T-helper 22 cell (primary cell): ENCODE measurements around the gene NMNAT1.
"Not testable (repeated sequence)": the region's sequence is repeated elsewhere in the genome, so short reads cannot be mapped to it uniquely, and the experiment has no call there.

ENCODE experiments used
- DNase-seq: peaks from one replicate; pipeline ENCODE4 v3.0.0-alpha.2; 2020; ENCODE audit warnings: low read depth

The NMNAT1 gene

GRCh38 chr1:9920606-9921005 lies 22.7 kb upstream of the NMNAT1 start:
- DNase-seq, result no peak

GRCh38 chr1:9922342-9922741 lies 20.9 kb upstream of the NMNAT1 start:
- no peak for DNase-seq

GRCh38 chr1:9927259-9927658 lies 16.0 kb upstream of the NMNAT1 start:
- DNase-seq, result no peak

- no peak for DNase-seq
These were observed 13.6 kb upstream of the NMNAT1 start for GRCh38 chr1:9929431-9930385.

- no peak for DNase-seq
These were observed 806 bp upstream of the NMNAT1 start for GRCh38 chr1:9942399-9942938.

- no peak for DNase-seq
These were observed 3.0 kb downstream of the NMNAT1 start for GRCh38 chr1:9946315-9946714.

- DNase-seq, result no peak
These were observed 14.5 kb downstream of the NMNAT1 start for GRCh38 chr1:9957726-9958125.

- DNase-seq, result no peak
These were observed 16.7 kb downstream of the NMNAT1 start for GRCh38 chr1:9960011-9960410.

GRCh38 chr1:9960706-9961562 lies 17.7 kb downstream of the NMNAT1 start:
- DNase-seq, result no peak

GRCh38 chr1:9984253-9984652 lies 41.0 kb downstream of the NMNAT1 start:
- DNase-seq, result no peak

GRCh38 chr1:9985001-9985400 lies 41.7 kb downstream of the NMNAT1 start:
- DNase-seq, result no peak

- no peak for DNase-seq
These were observed 46.5 kb downstream of the NMNAT1 start for GRCh38 chr1:9989773-9990172.

- DNase-seq, result no peak
These were observed 47.7 kb downstream of the NMNAT1 start for GRCh38 chr1:9990944-9991343.

- no peak for DNase-seq
These were observed 49.6 kb downstream of the NMNAT1 start for GRCh38 chr1:9992910-9993309.

GRCh38 chr1:9993561-9994075 lies 50.3 kb downstream of the NMNAT1 start:
- no peak for DNase-seq

GRCh38 chr1:9996624-9997582 lies 53.6 kb downstream of the NMNAT1 start, which contains the start of gene RBP7:
Gene RBP7 (plus strand): TSS chr1:9997228. CDS start chr1:9997259, 31 bp downstream.
- no peak for DNase-seq

- no peak for DNase-seq
These were observed 57.9 kb downstream of the NMNAT1 start for GRCh38 chr1:10001016-10001665.

- not testable (repeated sequence) for DNase-seq
These were observed 62.0 kb downstream of the NMNAT1 start for GRCh38 chr1:10005248-10005647.

GRCh38 chr1:10007169-10007568 lies 63.9 kb downstream of the NMNAT1 start:
- no peak for DNase-seq

GRCh38 chr1:10014016-10014415 lies 70.7 kb downstream of the NMNAT1 start:
- no peak for DNase-seq

- DNase-seq, result no peak
These were observed 76.3 kb downstream of the NMNAT1 start for GRCh38 chr1:10019561-10019960.
